HCT116 (cell line): ENCODE measurements around the gene FAM241A. TPM values are rescaled to one million over a fixed set of nuclear protein-coding genes. Genes with fewer than 3 reads are reported as not detected.

Experiments
- ATAC-seq: fragments of 200-7000 bp; cut with Tn5 transposase; 2 replicates; pipeline ENCODE4 v1.9.1; 2020; ENCODE audit warnings: mild to moderate bottlenecking, moderate library complexity
- BruUV-seq: library from RNA; stranded (reverse); fragments of 400-500 nt; replicated peaks from 2 replicates; lab custom pipeline; 2021; lab: Mats Ljungman, UMichigan
- CTCF ChIA-PET: fragments of 300-600 bp; sonication (Branson Sonifier 250); formaldehyde crosslinking; loops from one replicate; lab custom pipeline; 2021; ENCODE audit warnings: antibody characterized with exemption; lab: Charles Lee
- POLR2A ChIA-PET: fragments of 300-600, 350-600 bp; sonication (Branson Sonifier 250); formaldehyde crosslinking; loops from one replicate; lab custom pipeline; 2021; ENCODE audit warnings: antibody characterized with exemption; lab: Charles Lee
- RAD21 ChIA-PET, 2 experiments: fragments of 300-600 bp; sonication (Branson Sonifier 250); formaldehyde crosslinking; loops; one replicate each; lab custom pipeline; 2023; ENCODE audit warnings: low total read pairs in 2 of 2; ENCODE audit not compliant: uncharacterized antibody in 2 of 2, unreplicated experiment in 2 of 2, low non-redundant PET in 1 of 2; lab: Charles Lee
- DNase-seq: peaks from one replicate; pipeline ENCODE4 v3.0.0-alpha.2; 2010; ENCODE audit warnings: low read depth, low spot score
- H2AFZ ChIP-seq: fragments of 200-600 bp; shearing (Covaris generic), sonication (generic); 2 replicates; pipeline ENCODE4 v1.6.1; 2017; ENCODE audit warnings: low read depth, mixed run types, mixed read lengths, antibody characterized with exemption, low read length; ENCODE audit not compliant: poor library complexity, severe bottlenecking
- H3K27ac ChIP-seq: 2 replicates; pipeline ENCODE4 v1.5.1; 2012; ENCODE audit warnings: low read depth, low read length
- H3K27me3 ChIP-seq: fragments of 200-600 bp; sonication (generic); 2 replicates; pipeline ENCODE4 v1.6.1; 2016; ENCODE audit warnings: mixed run types, low read length, mixed read lengths; ENCODE audit not compliant: insufficient read depth
- H3K36me3 ChIP-seq, 2 experiments: fragments of 200-500 bp in 1 of 2; fragments of 200-600 bp in 1 of 2; sonication (Bioruptor generic) in 1 of 2; sonication (generic) in 1 of 2; 2 replicates each; pipeline versions ENCODE4 v1.5.1 to v1.6.1; 2014 to 2016; ENCODE audit warnings: low read length in 2 of 2, inconsistent platforms in 1 of 2, mixed read lengths in 1 of 2, mixed run types in 1 of 2; ENCODE audit not compliant: insufficient read depth in 2 of 2, control insufficient read depth in 1 of 2
- H3K4me1 ChIP-seq, 2 experiments: fragments of 200-600 bp in 1 of 2; sonication (generic) in 1 of 2; 2 replicates each; pipeline versions ENCODE4 v1.5.1 to v1.6.1; 2012 to 2017; ENCODE audit warnings: low read length in 2 of 2, inconsistent platforms in 1 of 2, mild to moderate bottlenecking in 1 of 2, mixed read lengths in 1 of 2, mixed run types in 1 of 2, moderate library complexity in 1 of 2; ENCODE audit not compliant: insufficient read depth in 2 of 2, control insufficient read depth in 1 of 2
- H3K4me2 ChIP-seq: fragments of 200-600 bp; sonication (generic); 2 replicates; pipeline ENCODE4 v1.6.1; 2017; ENCODE audit warnings: mixed run types, low read length, mixed read lengths
- H3K4me3 ChIP-seq, 2 experiments: fragments of 200-600 bp in 1 of 2; sonication (generic) in 1 of 2; replicated peaks in 1 of 2; 2 replicates each; pipeline ENCODE4 v1.5.1; 2011 to 2016; ENCODE audit warnings: low read length in 2 of 2, control low read depth in 1 of 2, low read depth in 1 of 2, mild to moderate bottlenecking in 1 of 2, mixed read lengths in 1 of 2, mixed run types in 1 of 2
- H3K79me2 ChIP-seq: fragments of 200-600 bp; sonication (generic); 2 replicates; pipeline ENCODE4 v1.6.1; 2017; ENCODE audit warnings: mild to moderate bottlenecking, mixed run types, low read length, moderate library complexity, mixed read lengths; ENCODE audit not compliant: insufficient read depth
- H3K9ac ChIP-seq: fragments of 200-600 bp; sonication (generic); 2 replicates; pipeline ENCODE4 v1.6.1; 2016; ENCODE audit warnings: low read length, mixed read lengths
- H3K9me2 ChIP-seq: fragments of 200-600 bp; sonication (generic), shearing (Covaris generic); 2 replicates; pipeline ENCODE4 v1.6.1; 2017; ENCODE audit warnings: mixed run types, mild to moderate bottlenecking, moderate library complexity; ENCODE audit not compliant: insufficient read depth
- H3K9me3 ChIP-seq, 2 experiments: fragments of 200-500 bp in 1 of 2; fragments of 200-600 bp in 1 of 2; sonication (Bioruptor generic) in 1 of 2; sonication (generic) in 1 of 2; 2 replicates each; pipeline ENCODE4 v1.6.1; 2014 to 2017; ENCODE audit warnings: low read length in 2 of 2, mixed read lengths in 2 of 2, inconsistent platforms in 1 of 2, low read depth in 1 of 2, mild to moderate bottlenecking in 1 of 2, mixed run types in 1 of 2, moderate library complexity in 1 of 2; ENCODE audit not compliant: control insufficient read depth in 1 of 2, insufficient read depth in 1 of 2
- H4K20me1 ChIP-seq: fragments of 200-600 bp; sonication (generic), shearing (Covaris generic); 2 replicates; pipeline ENCODE4 v1.6.1; 2017; ENCODE audit warnings: mixed run types, mild to moderate bottlenecking, moderate library complexity; ENCODE audit not compliant: insufficient read depth
- CBX3 ChIP-seq: IDR thresholded peaks from 2 replicates; pipeline ENCODE4 v1.6.1; 2012; ENCODE audit warnings: low read depth
- CEBPB ChIP-seq: IDR thresholded peaks from 2 replicates; pipeline ENCODE4 v1.6.1; 2012; ENCODE audit warnings: low read depth
- CTCF ChIP-seq, 3 experiments: fragments of 200-600 bp in 1 of 3; sonication (generic) in 1 of 3; IDR thresholded peaks in 2 of 3; conservative IDR thresholded peaks in 1 of 3; 2 replicates each; pipeline ENCODE4 v1.5.1; 2012 to 2017; ENCODE audit warnings: low read depth in 2 of 3, low read length in 2 of 3, antibody characterized with exemption in 1 of 3, borderline replicate concordance in 1 of 3, control low read depth in 1 of 3, mild to moderate bottlenecking in 1 of 3, mixed read lengths in 1 of 3, mixed run types in 1 of 3, moderate library complexity in 1 of 3; ENCODE audit not compliant: insufficient read depth in 1 of 3
- EZH2phosphoT487 ChIP-seq: fragments of 200-600 bp; IDR thresholded peaks from 2 replicates; pipeline ENCODE4 v1.6.1; 2018; ENCODE audit warnings: antibody characterized with exemption, borderline replicate concordance
- POLR2AphosphoS5 ChIP-seq: IDR thresholded peaks from 2 replicates; pipeline ENCODE4 v1.6.1; 2011; ENCODE audit warnings: mild to moderate bottlenecking, low read depth, low read length, moderate library complexity
- SP1 ChIP-seq: IDR thresholded peaks from 2 replicates; pipeline ENCODE4 v1.6.1; 2012; ENCODE audit warnings: low read depth
- TCF7L2 ChIP-seq: IDR thresholded peaks from 2 replicates; pipeline ENCODE4 v1.7.0; 2011; ENCODE audit warnings: borderline replicate concordance, inconsistent platforms; ENCODE audit not compliant: insufficient read depth, insufficient read length; ENCODE audit errors: extremely low read depth
- ZBTB33 ChIP-seq: IDR thresholded peaks from 2 replicates; pipeline ENCODE4 v1.6.1; 2011; ENCODE audit warnings: mild to moderate bottlenecking, low read length, moderate library complexity; ENCODE audit not compliant: insufficient replicate concordance; ENCODE audit errors: extremely low read depth
- ZFX ChIP-seq: fragments of 450-650 bp; IDR thresholded peaks from 2 replicates; pipeline ENCODE4 v1.6.1; 2017
- intact Hi-C: fragments of 100-400 bp; cut with micrococcal nuclease; formaldehyde crosslinking; loops from 2 replicates; pipeline ENCODE4 v1.10.0; 2022
- total RNA-seq: library from RNA; stranded (reverse); gene quantifications from one replicate; pipeline ENCODE4 v1.2.1, GENCODE V29; 2021; ENCODE audit not compliant: unreplicated experiment

The FAM241A gene
- total RNA-seq, 1 experiment from 2014 or later: 4.5 TPM

- ATAC-seq (no peak), DNase-seq (no peak)
- ChIA-PET POLR2A (no interaction called here), CTCF (no interaction called here), RAD21 (no interaction called here)
- Histone ChIP-seq H3K9me2 (no peaks in the 10 kb centered on the region), H3K9me3 (no peaks in the 10 kb centered on the region), H3K79me2 (peaks cover 21% of the 10 kb centered on the region), H3K27me3 (no peaks in the 10 kb centered on the region), H3K4me2 (no peak overlapping the region), H2AFZ (no peak overlapping the region), H3K4me3 (no peak overlapping the region), H3K9ac (no peak overlapping the region), H3K4me1 (peaks cover 40 to 42% of the 10 kb centered on the region in 2 experiments), H3K36me3 (no peaks in the 10 kb centered on the region), H3K27ac (no peak overlapping the region), H4K20me1 (no peaks in the 10 kb centered on the region)
- TF ChIP-seq ZBTB33 (no peak), CEBPB (no peak), EZH2phosphoT487 (no peak), SP1 (no peak), CTCF (IDR thresholded peaks at IDR 0.05 in 2 of 3, conservative IDR thresholded peaks at IDR 0.05 in 1 of 3; ENCODE audit: borderline replicate concordance in 1 of 3, insufficient read depth in 1 of 3, low read depth in 2 of 3, low read length in 2 of 3) (no peak), TCF7L2 (no peak), POLR2AphosphoS5 (no peak), CBX3 (no peak), ZFX (no peak)
- intact Hi-C loops: no loop called here
- BruUV-seq: no TSS peak
Observed at GRCh38 chr4:112175840-112176239, 30.6 kb downstream of the FAM241A start.
